ENCODE data around the gene SMDT1.
"Not testable (repeated sequence)": the region's sequence is repeated elsewhere in the genome, so short reads cannot be mapped to it uniquely, and the experiment has no call there.

The SMDT1 gene

DNA sequence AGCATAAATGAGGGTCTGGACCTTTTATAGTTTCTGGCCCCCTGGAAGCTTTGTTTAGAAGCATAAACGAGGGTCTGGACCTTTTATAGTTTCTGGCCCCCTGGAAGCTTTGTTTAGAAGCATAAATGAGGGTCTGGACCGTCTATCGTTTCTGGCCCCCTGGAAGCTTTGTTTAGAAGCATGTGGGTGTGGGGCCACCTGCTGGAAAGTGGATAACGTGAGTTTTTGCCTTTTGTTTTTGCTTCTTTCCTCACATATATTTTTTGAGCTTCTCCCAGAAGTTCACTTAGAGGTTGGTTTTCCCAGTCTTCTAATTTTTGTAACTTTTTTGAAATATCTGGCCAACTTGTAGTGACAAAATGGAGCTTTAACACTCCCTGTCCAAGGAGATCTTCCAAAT lies 33.3 kb downstream of the SMDT1 start:
- not testable (repeated sequence) for DNase-seq

DNA sequence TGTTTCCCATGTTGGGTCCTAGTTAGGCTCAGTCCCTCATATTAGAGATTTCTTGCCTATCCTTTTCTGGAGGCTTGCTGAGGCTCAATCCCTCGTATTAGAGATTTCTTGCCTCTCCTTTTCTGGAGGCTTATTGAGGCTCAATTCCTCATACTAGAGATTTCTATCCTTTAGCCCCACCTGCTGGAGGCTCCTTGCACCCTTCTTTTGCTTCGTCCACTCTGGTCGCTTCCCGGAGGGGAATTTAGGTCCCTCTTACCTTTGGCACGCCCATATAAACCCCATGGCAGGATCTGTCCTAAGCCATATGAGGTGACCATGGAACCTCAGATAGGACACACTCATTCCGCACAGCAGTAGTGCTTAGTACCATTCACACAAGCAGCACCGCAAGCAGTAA lies 35.2 kb downstream of the SMDT1 start:
- DNase-seq: no peak

DNA sequence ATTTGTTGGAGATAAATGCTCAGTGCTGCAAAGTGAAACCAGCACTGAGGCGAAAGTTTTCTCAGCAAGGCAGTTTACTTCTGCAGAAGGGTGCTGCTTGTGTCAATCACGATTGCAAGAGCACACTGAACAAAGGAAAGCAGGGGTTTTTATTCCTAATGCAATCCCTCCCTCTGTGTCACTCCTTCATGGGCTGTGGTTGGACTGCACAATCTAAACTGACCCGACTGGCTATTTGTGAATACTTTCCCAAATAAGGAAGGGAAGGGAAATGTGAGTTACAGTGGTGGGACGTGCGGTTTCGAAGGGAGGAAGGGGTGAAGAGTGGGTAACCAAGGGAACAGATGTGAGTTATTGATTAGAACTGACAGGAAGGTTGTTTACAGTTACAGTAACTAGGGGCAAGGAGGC lies 35.9 kb downstream of the SMDT1 start:
- not testable (repeated sequence) for DNase-seq

DNA sequence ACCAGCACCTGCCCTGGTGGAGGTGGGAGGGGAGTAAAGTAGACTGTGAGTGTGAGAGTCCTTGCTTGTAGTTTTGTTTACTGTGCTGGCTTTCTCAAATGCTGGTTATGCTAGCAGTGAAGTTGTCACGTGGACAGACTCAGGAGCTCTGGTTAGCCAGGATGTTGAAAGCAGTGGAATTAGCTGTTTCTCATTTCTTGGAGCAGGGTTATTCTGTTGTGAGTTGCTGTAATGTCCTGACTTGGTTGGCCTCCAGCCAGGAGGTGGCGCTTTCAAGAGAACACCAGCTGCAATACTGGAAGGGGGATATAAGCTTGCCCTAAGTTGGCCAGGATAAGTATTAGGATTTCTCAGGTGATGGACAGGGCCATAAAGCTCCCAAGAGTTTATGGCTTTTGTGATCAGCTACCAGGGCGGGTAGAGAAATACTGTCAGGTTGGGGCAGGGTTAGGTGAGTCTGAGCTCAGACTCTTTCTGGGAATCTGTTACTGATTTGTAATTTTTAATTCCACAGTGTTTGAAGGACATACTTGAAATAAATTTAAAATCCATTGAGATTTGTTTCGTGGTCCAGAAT lies 37.4 kb downstream of the SMDT1 start:
- no peak for DNase-seq

DNA sequence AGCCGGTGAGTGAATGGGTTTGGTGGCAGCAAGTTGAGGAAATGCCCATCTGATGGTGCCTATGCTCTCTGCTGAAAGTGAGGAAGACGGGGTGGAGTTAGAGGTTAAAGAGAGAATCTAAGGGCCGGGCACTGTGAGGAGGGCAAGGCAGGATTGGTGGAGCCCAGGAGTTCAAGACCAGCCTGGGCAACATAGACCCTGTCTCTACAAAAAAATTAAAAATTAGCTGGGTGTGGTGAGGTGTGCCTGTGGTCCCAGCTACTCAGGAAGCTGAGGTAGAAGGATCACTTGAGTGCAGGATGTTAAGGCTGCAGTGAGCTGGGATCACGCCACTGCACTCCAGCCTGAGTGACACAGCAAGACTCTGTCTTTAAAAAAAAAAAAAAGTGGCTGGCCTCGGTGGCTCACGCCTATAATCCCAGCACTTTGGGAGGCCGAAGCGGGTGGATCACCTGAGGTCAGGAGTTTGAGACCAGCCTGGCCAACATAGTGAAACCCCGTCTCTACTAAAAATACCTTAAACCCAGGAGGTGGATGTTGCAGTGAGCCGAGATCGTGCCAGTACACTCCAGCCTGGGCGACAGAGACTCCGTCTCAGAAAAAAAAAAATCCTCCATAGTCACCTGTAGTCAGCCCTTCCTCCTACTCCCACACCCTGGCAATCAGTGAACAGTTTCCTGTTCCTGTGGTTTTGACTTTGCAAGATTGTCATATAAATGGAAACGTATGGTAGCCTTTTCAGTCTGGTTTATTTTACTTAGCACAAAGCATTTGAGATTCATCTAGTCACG lies 40.9 kb downstream of the SMDT1 start:
- not testable (repeated sequence) for DNase-seq

DNA sequence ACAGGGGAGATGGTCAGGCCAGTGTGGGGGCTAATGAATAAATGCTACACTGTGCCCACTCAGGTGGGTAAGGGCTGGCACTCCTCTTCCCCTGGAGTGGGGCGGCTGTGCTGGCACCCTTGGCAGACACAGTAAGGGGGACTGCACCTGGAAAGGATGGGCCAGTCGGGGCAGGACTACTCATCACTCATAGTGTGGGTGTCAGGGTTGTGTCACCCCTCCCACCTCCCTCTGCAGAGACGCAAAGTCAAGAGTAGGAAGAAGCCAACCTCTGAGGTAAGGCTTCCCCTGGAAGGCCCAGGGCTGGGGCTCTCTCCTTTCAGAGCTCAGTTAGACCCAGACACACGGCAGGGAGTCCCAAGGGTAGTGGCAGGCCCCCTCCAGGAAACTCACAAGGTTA lies 44.0 kb downstream of the SMDT1 start:
- not testable (repeated sequence) for DNase-seq

DNA sequence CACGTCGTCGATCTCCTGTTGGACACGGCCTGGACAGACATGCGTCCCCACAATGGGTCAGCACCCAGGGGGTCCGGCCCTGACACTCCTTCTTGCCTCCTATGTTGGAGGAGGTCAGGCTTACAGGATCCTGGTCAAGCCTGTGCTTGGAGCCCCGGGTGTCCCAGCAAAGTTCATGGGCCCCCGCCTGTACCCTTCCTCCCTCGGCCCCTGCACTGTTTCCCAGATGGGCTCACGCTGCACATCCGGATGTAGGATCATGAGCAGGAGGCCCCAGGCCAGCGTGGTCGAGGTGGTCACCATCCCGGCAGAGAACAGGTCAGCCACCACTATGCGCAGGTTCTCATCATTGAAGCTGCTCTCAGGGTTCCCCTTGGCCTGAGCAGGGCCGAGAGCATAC lies 48.1 kb downstream of the SMDT1 start:
- DNase-seq: no peak

DNA sequence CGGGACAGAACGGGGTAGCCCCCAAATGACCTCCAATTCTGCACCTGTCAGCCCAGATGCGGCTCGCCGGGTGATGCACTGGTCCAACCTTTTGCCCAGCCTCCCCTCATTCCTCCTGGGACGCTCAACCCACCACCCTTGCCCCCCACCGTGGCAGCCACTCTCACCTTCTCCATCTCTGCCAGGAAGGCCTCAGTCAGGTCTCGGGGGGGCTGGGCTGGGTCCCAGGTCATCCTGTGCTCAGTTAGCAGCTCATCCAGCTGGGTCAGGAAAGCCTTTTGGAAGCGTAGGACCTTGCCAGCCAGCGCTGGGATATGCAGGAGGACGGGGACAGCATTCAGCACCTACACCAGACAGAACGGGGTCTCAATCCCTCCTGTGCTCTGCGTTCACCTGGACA lies 48.5 kb downstream of the SMDT1 start:
- DNase-seq: not testable (repeated sequence)

DNA sequence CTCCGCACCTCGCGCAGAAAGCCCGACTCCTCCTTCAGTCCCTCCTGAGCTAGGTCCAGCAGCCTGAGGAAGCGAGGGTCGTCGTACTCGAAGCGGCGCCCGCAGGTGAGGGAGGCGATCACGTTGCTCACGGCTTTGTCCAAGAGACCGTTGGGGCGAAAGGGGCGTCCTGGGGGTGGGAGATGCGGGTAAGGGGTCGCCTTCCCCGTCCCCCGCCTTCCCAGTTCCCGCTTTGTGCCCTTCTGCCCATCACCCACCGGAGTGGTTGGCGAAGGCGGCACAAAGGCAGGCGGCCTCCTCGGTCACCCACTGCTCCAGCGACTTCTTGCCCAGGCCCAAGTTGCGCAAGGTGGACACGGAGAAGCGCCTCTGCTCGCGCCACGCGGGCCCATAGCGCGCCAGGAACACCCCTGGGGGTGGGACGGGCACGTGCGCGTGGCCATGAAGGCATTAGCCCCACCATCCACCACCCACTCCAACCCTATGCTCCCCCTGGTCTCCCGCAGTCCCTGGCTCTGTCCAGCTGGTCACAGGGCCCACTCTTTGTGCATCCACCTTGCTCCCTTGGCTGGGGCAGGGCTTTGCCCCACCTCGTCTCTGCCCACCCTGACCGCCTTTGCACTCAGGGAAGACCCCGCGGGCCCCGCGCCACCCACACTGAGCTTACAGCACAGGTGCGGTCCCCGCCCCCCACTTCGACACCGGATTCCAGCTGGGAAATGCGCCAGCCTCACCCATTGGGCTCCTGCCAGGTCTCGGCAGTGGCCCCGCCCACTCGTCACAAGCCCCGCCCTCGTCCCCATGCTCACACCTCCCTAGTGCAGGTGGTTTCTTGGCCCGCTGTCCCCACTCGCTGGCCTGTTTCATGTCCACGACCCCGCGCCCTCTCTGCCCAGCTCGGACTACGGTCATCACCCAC lies 49.5 kb downstream of the SMDT1 start:
- not testable (repeated sequence) for DNase-seq

DNA sequence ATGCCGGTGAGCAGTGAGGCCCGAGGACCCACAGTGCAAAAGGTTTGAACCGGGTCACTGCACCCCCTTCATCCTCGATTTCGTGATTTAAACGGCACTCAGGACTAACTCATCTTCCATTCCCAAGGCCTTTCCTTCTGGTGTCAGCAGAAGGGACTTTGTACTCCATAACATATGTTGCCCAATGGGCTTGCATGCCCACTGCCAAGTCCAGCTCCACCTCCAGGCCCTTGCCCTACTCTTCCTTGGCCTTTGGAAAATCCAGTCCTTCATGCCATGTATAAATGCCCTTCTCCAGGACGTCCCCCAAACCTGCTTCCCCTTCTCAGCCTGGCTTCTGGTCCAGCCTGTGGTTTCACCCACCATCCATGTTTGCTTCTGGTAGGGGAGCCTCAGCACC lies 50.7 kb downstream of the SMDT1 start:
- not testable (repeated sequence) for DNase-seq

DNA sequence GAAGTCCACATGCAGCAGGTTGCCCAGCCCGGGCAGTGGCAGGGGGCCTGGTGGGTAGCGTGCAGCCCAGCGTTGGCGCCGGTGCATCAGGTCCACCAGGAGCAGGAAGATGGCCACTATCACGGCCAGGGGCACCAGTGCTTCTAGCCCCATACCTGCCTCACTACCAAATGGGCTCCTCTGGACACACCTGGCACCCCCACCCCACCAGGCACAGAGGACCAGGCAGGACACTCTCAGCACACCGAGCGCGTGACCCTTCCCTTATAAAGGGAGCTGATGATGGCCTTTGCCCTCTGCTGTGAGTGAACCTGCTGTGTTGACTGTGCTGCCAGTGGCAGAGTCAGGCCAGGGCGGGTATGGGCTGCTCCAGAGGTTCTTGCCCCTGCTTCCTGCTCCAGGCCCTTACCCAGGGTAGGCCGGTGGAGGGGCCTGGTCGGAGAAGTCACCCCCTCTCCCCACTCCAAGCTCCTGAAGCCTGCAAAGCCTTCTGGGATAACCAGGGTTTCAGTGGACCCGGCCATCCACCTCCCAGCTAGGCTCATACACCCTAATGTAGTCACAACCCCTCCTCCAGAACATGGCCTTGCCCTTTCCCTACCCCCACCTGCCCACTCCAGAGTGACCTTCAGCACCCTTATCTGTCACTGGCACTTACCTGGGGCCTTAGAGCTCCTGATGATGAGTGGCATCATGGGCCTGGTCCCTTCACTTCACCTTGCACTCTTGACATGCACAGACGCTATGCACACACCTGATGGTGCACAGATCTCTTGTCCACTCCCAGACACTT lies 51.3 kb downstream of the SMDT1 start, which contains the start of gene CYP2D6:
TSS of gene CYP2D6 (minus strand) at position 172 of the 793 bp plus-strand sequence. CDS start at position 153, 19 bp downstream.
- not testable (repeated sequence) for DNase-seq

DNA sequence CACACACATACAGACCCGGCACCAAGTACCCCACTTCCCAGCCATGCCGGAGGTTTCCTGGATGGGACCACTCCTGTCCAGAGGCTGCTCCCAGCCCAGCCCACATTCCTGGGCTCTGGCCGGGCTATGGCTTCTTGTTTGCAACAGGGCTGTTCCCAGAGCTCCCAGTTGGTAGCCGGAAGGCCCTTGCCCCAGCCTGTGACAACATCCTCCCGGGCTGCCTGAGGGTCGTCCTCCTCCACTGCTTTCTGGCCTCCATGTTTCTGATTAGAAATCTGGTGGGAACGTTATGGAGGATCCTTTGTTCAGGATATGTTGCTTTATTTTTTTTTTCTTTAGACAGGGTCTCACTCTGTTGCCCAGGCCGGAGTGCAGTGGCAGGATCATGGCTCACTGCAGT lies 52.1 kb downstream of the SMDT1 start:
- no peak for DNase-seq

DNA sequence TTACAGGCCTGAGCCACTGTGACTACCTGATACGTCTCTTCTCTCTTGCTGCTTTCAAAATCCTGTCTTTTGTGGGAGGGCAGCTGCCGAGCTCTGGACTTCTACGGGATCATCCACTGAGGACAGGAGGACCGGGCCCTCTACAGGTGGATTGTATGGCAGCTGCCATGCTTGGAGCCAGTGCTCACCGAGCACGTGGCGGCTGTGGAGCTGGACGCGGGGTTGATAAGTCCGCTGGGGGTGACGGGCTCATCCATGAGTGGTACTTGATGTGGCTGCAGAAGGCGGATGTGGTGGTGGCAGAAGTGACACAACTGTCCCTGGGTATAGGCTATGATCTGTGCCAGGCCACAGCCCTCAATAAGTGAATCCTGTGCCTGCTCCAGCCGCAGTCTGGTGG lies 53.0 kb downstream of the SMDT1 start:
- no peak for DNase-seq

All from activated naive CD4-positive, alpha-beta T cell (primary cell).